Suprapubic skin (tissue), 4 donors: Measurements from ENCODE around the gene PRSS22. TPM values are rescaled to one million over a fixed set of nuclear protein-coding genes. Genes with fewer than 3 reads are reported as not detected.
A peak's percentile ranks its signal among the peaks of the same experiment; 100 is the strongest.

Experiments
- DNase-seq, 2 donors: peaks; one replicate each; pipeline ENCODE4 v3.0.0-alpha.2; 2019; ENCODE audit warnings: low spot score in 2 of 2
- H3K27ac ChIP-seq: fragments of 200-600 bp; sonication (generic); one replicate; pipeline ENCODE4 v1.5.1; 2019
- H3K27me3 ChIP-seq: fragments of 200-600 bp; sonication (generic); one replicate; pipeline ENCODE4 v1.5.1; 2019
- H3K36me3 ChIP-seq: fragments of 200-600 bp; sonication (generic); one replicate; pipeline ENCODE4 v1.5.1; 2019
- H3K4me1 ChIP-seq: fragments of 200-600 bp; sonication (generic); one replicate; pipeline ENCODE4 v1.5.1; 2019
- H3K4me3 ChIP-seq: fragments of 200-600 bp; sonication (generic); one replicate; pipeline ENCODE4 v1.5.1; 2019; ENCODE audit warnings: mild to moderate bottlenecking
- H3K9me3 ChIP-seq: fragments of 200-600 bp; sonication (generic); one replicate; pipeline ENCODE4 v1.5.1; 2019
- CTCF ChIP-seq, 2 donors: fragments of 200-600 bp in 1 of 2; fragments of 450-650 bp in 1 of 2; sonication (generic) in 1 of 2; IDR thresholded peaks; one replicate each; pipeline ENCODE4 v1.5.1; 2016 to 2019; ENCODE audit warnings: antibody characterized with exemption in 2 of 2, mild to moderate bottlenecking in 1 of 2, moderate library complexity in 1 of 2
- EP300 ChIP-seq: sonication (generic); formaldehyde crosslinking; IDR thresholded peaks from one replicate; pipeline ENCODE4 v1.6.1; 2017; ENCODE audit warnings: antibody characterized with exemption
- POLR2A ChIP-seq, 2 donors: fragments of 450-650 bp; IDR thresholded peaks; one replicate each; pipeline ENCODE4 v1.6.1; 2017; ENCODE audit warnings: antibody characterized with exemption in 2 of 2, mild to moderate bottlenecking in 2 of 2, moderate library complexity in 2 of 2
- POLR2AphosphoS5 ChIP-seq, 3 donors: sonication (generic); formaldehyde crosslinking; IDR thresholded peaks; one replicate each; pipeline ENCODE4 v1.6.1; 2017; ENCODE audit warnings: antibody characterized with exemption in 3 of 3
- WGBS: methylation state at CpG from one replicate; pipeline ENCODE4 v1.1.5; 2018; 5-methylcytosine and 5-hydroxymethylcytosine counted together
- total RNA-seq, 4 donors: library from RNA; depleted of rRNA; stranded (reverse); fragments of >200 nt; gene quantifications; one replicate each; pipeline ENCODE4 v1.1.0, GENCODE V29; 2016

The PRSS22 gene
- total RNA-seq, 4 donors from 2014 or later = 1.7 to 8.7 (median 6.7) TPM

GRCh38 chr16:2871926-2872325 is 14.0 kb upstream of the PRSS22 start:
- Histone ChIP-seq H3K4me1 (peaks cover 24% of the 10 kb centered on the region), H3K4me3 (no peak overlapping the region), H3K27me3 (no peaks in the 10 kb centered on the region), H3K36me3 (no peaks in the 10 kb centered on the region), H3K27ac (no peak overlapping the region), H3K9me3 (no peaks in the 10 kb centered on the region)
- 83% methylated on average over 6 of the region's 6 CpGs for WGBS
- DNase-seq = no peak
- TF ChIP-seq POLR2A (IDR thresholded peaks at IDR 0.05) (no peak), EP300 (no peak), CTCF (IDR thresholded peaks at IDR 0.05) (no peak), POLR2AphosphoS5 (IDR thresholded peaks at IDR 0.05) (no peak)

- TF ChIP-seq CTCF (IDR thresholded peaks at IDR 0.05) = peak; percentile 95 to 98
- TF ChIP-seq POLR2A (IDR thresholded peaks at IDR 0.05) = no peak
- TF ChIP-seq POLR2AphosphoS5 (IDR thresholded peaks at IDR 0.05) = peak in 2 of 3 donors; percentile 26 to 47
- Histone ChIP-seq H3K9me3 (no peaks in the 10 kb centered on the region), H3K27me3 (peaks cover 9% of the 10 kb centered on the region), H3K4me1 (peaks cover 15% of the 10 kb centered on the region), H3K4me3 (peak overlapping the region; percentile 74), H3K27ac (peak overlapping the region; percentile 89), H3K36me3 (no peaks in the 10 kb centered on the region)
- 1% methylated on average over 19 of the region's 45 CpGs for WGBS
- peak; percentile 96 for DNase-seq
Observed at GRCh38 chr16:2867987-2868789, 10.2 kb upstream of the PRSS22 start.

GRCh38 chr16:2867661-2867986 is 9.7 kb upstream of the PRSS22 start:
- TF ChIP-seq POLR2A (IDR thresholded peaks at IDR 0.05) (no peak), EP300 (no peak), CTCF (IDR thresholded peaks at IDR 0.05) (no peak), POLR2AphosphoS5 (IDR thresholded peaks at IDR 0.05) (no peak)
- Histone ChIP-seq H3K4me1 (peaks cover 15% of the 10 kb centered on the region), H3K9me3 (no peaks in the 10 kb centered on the region), H3K27me3 (peaks cover 9% of the 10 kb centered on the region), H3K4me3 (peak overlapping the region; percentile 74), H3K27ac (peak overlapping the region; percentile 89), H3K36me3 (no peaks in the 10 kb centered on the region)
- WGBS = 38% methylated on average over 8 of the region's 8 CpGs
- no peak for DNase-seq

- no peaks in the 10 kb centered on the region for H3K36me3 ChIP-seq
- no peak for TF ChIP-seq EP300
- no peak for TF ChIP-seq POLR2AphosphoS5 (IDR thresholded peaks at IDR 0.05)
- TF ChIP-seq CTCF (IDR thresholded peaks at IDR 0.05) = no peak
- no peak for TF ChIP-seq POLR2A (IDR thresholded peaks at IDR 0.05)
- H3K4me3 ChIP-seq = no peak overlapping the region
- no peak overlapping the region for H3K27ac ChIP-seq
- WGBS = 77% methylated on average over 4 of the region's 4 CpGs
- peaks cover 9% of the 10 kb centered on the region for H3K27me3 ChIP-seq
- peaks cover 15% of the 10 kb centered on the region for H3K4me1 ChIP-seq
- H3K9me3 ChIP-seq = no peaks in the 10 kb centered on the region
- no peak for DNase-seq
Observed at GRCh38 chr16:2866431-2866830, 8.5 kb upstream of the PRSS22 start.

- Histone ChIP-seq H3K4me3 (no peak overlapping the region), H3K27ac (no peak overlapping the region), H3K4me1 (peaks cover 15% of the 10 kb centered on the region), H3K9me3 (no peaks in the 10 kb centered on the region), H3K36me3 (no peaks in the 10 kb centered on the region), H3K27me3 (peaks cover 12% of the 10 kb centered on the region)
- WGBS = 82% methylated on average over 4 of the region's 4 CpGs
- no peak for DNase-seq
- TF ChIP-seq POLR2A (IDR thresholded peaks at IDR 0.05) (no peak), CTCF (IDR thresholded peaks at IDR 0.05) (no peak), EP300 (no peak), POLR2AphosphoS5 (IDR thresholded peaks at IDR 0.05) (no peak)
Observed at GRCh38 chr16:2865651-2866050, 7.7 kb upstream of the PRSS22 start.
